HG02852 (cell line): ENCODE results near the gene ERVFRD-1.

Experiments
- ATAC-seq: cut with Tn5 transposase; IDR thresholded peaks from one replicate; pipeline ENCODE4 v1.9.1; 2021; ENCODE audit warnings: mild to moderate bottlenecking, moderate library complexity; ENCODE audit not compliant: unreplicated experiment

The ERVFRD-1 gene, protein sequence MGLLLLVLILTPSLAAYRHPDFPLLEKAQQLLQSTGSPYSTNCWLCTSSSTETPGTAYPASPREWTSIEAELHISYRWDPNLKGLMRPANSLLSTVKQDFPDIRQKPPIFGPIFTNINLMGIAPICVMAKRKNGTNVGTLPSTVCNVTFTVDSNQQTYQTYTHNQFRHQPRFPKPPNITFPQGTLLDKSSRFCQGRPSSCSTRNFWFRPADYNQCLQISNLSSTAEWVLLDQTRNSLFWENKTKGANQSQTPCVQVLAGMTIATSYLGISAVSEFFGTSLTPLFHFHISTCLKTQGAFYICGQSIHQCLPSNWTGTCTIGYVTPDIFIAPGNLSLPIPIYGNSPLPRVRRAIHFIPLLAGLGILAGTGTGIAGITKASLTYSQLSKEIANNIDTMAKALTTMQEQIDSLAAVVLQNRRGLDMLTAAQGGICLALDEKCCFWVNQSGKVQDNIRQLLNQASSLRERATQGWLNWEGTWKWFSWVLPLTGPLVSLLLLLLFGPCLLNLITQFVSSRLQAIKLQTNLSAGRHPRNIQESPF

DNA sequence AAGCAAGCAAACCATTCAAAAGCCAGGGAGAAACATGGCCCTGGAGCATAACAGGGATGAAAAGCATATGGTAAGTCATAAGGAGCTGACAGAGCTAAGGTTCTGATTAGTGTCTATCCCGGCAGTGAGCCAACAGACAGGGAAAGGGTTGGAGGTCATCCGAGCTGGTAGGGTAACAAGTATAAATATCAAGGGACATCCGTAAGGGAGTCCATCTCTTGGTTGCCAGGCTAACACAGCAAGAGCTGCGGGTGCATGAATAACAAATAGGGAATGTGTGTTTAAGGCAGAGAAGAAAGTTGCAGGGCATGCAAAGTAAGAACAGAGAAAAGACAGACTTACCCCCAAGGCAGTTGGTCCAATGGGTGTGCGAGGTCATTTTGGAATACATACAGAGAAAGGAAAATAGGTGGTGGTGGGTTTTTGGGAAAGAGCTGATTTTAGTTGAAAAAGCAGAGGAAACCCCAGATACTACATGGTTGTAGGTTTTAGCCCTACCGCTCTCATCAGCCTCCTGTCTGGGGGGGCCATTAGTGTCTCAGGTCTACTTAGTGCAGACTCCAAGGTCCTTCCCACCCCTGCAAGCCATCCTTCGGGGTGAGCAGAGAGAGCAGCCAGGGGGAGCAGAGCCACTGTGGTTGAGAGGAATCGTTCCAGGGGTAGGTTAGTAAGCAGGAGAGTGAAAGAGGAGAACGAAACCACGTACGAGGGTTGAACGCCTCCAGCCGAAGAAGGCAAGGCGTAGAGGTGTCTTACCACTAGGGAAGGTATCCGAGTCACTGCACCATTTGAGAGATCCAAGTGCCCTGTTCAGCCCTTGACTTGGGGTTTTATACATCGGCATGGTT, at the start of gene ERVFRD-1:
Gene ERVFRD-1, minus strand, starts transcription at position 805 of the 848 bp plus-strand sequence. CDS start 6,415 bp downstream, outside the sequence.
- ATAC-seq = no peak

DNA sequence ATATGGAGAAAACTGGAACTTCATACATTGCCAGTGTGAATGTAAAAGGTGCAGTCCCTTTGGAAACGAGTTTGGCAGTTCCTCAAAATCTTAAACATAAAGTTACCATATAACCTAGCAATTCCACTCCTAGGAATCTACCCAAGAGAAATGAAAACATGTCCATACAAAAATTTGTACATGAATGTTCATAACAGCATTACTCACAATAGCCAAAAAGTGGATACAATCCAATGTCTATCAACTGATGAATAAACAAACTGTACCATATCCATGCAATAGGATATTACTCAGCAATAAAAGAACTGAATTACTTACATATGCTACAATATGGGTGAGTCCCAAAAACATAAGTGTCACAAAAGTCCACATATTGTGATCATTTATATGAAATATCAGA, 48.7 kb upstream of the ERVFRD-1 start:
- no peak for ATAC-seq

DNA sequence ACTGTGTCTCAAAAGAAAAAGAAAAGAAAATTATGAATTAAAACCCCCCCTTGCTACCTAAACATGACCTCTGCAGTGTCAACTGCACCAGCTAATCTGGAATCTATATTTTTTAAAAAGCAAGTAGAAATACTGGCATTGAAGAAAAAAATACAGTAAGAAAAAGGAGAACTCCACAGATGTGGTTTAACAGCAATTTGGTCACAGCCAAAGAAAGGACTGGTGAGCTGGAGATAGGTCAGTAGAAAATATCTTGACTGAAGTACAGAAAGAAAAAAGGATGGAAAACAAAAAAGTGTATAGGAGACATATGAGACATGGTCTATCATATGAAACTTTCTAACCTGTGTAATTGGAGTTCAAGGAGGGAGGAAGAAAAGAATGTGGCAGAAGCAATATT, 44.1 kb upstream of the ERVFRD-1 start:
- no peak for ATAC-seq

DNA sequence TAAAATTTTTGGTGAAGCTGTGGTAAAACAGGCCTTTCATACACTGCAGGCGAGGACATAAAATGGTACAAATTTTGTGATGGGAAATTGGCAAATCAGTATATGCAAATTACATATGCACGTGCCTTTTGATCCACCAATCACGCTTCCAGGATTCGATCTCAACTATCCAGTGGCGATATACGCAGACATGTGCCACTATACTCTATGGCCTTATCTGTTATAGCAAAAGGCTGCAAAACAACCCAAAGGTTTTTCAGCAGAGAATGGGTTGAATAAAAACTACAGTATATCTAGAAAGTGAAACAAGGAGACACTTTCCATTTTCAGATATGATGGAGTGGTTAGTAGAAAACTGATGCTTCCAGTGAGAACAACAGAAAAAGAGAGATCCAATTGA, 41.9 kb upstream of the ERVFRD-1 start:
- ATAC-seq = no peak

DNA sequence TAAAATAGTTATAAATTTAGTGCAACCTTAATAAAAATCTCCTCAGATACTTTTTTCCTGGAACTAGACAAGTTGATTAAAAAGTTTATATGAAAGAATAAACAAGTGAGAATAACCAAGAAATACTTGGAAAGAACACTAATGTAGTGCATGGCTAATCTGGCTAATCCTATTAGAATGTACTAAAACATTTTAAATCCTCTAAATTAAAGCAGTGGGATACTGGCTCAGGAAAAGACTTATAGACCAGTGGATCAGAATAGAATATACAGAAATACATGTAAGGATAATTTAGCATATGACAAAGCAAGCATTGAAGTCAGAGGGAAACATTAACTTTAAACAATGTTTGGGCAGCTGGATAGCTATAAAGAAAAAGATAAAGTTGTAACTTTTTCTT, 41.1 kb upstream of the ERVFRD-1 start:
- ATAC-seq = no peak

DNA sequence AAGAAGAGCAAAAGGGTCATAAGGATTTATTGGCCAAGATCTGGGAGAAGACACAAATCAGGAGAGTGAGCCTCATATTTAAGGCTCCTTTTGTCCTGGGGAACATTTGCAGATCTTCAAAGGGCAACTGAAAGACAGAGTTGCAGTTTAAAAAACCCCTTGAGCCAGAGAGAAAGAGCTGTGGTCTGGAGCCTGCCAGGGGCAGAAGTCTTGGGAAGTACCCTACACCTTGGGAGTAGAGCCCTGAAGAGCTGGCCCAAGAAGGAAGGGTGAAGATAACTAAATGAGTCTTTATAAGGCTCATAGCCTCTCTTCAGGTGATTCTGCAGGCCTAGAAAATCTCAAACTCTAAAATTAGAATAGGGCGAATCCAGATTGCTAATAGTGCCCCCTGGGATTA, 40.0 kb upstream of the ERVFRD-1 start:
- no peak for ATAC-seq

DNA sequence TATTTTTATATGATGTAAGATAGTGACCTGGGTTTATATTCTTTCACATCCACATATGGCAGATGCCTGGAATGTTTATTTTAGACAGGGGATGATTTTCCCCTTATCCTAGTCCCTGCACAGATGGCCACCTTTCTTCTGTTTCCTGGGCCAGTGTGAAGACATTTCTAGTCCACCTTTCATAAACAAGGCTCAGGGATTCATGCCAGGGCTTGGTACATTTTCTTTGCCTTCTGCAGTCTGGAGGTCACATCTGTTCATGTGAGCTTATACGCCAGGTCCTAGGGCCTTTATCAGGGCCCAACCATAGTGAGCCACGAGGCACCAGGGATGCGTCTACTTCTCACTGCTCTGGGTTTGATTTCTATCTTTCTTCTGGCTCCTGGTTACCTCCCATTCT, 38.0 kb upstream of the ERVFRD-1 start:
- ATAC-seq = no peak

DNA sequence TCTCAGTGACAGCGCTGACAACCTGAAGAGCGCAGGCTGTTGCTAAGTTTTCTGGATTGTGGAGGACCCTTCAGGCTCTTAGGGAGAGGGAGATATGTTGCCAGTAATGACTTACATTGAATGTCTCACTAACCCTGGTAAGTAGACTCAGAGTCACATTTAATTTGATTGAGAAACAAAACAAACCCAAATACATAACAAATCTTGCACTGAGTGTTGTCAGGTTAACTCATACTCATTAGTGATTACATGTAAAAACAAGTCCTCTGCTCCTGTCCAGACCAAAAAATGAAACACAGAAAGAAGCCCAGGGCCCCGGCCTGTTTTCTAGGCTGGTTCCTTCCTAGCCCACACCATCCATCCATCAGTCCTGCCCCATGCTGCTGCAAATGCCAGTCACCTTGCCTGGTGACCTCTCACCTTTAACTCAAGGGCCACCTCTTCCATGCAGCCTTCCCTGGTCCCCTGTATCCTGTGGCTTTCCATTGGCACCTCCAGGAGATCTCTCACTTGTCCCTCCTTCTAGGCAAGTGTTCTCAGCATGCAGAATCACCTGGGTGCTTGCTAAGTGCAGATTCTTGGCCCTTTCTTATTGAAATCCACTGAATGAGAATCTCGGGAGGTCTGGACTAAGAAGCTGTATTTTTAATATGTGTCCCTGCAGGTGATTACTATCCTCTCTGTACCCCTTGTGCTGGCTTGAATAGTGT, 34.7 kb upstream of the ERVFRD-1 start:
- ATAC-seq = no peak

DNA sequence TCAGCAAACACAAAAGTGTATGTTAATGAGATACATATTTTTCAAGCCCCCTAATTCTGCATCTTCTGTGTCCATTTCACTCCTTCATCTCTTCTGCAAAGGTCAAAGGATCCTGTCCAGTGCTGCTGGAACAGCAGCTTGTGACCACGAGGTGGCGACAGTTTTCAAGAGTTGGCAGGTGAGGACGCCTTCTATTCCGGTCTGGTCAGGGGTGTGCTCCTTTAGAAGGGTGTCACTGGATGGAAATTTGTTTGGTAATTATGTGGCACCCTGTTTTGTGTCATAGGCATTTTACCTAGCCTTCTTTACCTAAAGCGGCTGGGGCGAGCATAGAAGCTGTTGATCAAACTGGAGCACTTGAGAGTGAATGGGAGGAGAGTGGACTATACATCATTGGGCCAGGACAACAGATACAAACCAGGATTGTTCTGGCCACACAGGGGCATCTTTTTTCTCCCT, 32.9 kb upstream of the ERVFRD-1 start:
- ATAC-seq = peak; percentile 71

DNA sequence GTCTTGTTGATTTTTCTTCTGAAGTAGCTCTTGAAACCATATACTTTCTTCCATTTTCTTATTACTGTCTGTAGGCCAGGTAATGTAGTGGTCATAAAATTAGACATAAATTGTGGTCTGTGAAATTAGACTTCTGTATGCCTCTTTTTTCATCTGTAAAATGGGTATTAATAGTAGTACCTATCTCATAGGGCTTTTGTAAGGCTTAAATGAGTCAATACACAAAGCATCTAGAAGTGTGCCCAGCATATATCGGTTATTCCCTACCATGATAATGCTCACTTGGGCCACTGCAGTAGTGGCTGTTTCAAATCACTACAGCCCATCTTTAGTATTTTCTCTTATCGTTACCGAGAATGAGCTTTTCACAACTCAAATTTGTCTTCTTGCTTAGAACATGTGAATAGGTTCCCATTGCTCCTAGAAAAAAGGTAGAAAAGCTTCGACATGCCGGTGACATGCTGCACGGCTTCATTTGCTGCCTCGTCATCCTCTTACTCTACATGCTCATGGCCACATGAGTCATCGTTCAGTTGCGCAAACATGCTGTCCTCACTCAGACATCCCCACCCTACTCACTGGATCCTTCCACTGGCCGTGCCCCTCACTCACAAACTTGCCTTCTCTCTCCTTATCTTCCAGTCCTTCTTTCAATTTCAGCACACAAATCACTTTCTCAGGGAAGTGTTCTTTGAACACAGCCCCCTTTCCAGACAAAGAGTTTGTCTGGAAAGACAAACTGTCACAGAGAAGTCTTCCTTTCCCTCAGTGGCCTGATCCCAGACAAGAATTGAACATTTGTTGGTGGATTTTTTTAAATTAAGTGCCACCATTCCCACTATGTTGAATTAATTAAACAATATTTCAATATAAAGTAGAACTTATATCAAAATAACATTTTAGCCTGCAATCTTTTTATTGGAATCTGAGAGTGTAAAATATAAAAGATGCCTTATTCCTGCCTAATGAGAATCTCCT, 32.2 kb upstream of the ERVFRD-1 start:
- no peak for ATAC-seq

DNA sequence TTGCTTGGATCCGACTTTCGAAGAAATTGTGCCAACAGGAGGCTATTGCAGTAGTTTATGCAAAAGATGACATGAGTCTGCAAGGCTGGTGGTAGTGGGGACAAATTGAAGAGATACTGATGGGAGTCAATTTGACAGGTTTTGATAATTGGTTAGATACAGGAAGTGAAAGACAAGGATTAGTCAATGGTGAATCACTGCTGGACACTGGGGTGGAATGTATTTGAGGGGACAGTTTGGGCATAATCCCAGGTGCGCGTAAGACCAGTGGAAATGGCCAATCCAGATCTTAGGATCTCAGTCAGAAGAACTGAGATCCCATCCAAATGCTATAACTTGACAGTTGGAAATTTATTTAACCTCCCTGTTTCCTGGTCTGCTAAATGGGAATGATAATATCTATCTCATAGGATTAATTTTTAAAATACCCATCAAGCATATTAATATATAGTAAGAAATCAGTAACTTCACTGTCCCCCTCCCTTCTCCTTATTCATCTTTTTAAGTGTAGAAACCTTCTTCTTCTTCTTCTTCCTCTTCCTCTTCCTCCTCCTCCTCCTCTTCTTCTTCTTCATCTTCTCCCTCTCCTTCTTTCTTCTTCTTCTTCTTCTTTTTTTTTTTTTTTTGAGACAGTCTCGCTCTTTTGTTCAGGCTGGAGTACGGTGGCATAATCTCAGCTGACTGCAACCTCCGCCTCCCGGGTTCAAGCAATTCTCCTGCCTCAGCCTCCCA, 30.9 kb upstream of the ERVFRD-1 start:
- no peak for ATAC-seq

DNA sequence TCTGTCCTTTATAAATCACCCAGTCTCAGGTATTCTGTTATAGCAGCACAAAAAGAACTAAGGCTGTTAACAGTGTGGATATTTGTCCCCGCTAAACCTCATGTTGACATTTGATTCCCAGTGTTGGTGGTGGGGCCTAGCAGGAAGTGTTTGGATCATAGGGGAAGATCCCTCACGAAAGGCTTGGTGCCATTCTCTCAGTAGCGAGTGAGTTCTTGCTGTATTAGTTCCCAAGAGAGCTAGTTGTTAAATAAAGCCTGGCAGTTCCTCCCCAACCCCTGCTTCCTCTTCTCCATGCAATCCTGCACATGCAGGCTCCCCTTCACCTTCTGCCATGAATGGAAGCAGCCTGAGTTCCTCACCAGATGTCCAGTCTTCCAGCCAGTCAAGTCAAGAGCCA, 29.8 kb upstream of the ERVFRD-1 start:
- ATAC-seq = no peak

DNA sequence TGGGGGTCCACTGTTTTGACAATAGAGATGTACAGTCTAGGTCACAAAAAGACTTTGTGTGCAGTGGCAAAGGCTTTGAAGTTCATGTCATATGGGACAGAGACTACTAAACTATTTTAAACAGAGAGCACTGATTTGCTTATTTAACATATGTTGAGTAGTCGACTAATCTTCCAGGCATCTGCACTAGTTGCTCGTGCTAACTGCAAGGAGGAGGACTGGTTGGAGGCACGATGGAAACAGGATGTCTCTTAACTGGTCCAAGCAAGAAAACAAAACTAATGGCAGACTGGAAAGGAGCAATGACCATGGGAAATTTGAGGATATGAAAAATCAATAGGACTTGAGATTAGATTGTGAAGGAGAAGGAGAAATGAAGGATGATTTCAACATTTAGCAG, 28.5 kb upstream of the ERVFRD-1 start:
- no peak for ATAC-seq

DNA sequence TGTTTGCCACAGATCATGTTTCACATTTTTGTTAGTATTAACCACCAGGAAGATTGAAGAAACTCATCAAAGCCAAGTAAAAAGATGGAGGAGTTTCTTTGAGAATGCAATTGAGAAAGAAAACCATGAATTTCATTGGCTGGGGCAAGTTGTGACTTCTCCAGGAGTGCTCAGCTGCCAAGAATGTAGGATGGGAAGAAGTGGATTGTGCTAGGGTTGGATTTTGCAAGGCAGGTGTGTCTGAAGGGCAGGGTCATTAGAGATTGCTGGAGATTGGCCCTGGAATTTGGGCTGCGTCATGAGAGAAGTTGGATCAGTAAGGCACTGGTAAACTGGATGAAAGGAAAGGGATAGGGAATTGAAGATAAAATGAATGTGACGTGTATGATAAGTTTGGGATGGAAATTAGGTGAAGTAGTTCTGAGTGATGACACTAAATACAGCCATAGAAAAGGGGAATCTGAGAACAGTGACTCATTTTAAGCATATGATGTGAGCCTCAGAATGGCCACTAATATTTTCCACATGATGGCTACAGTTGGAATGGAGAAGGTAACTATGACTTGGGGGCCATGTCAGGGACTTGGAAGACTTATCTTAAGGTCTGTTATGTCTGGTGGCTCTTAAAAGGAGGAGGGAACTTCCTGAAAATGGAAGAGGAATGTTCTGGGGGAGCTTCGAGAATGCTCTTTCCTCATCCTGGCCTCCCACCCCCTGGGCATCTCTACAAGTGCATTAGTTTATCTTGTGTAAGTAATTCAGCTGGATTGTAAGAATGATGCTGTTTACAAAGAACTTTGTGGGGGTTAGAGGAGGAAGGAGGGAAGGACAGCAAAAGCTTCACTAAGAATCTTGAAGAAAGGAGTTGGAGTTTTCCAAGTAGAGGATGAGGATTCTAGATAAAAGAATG, 27.8 kb upstream of the ERVFRD-1 start:
- no peak for ATAC-seq

DNA sequence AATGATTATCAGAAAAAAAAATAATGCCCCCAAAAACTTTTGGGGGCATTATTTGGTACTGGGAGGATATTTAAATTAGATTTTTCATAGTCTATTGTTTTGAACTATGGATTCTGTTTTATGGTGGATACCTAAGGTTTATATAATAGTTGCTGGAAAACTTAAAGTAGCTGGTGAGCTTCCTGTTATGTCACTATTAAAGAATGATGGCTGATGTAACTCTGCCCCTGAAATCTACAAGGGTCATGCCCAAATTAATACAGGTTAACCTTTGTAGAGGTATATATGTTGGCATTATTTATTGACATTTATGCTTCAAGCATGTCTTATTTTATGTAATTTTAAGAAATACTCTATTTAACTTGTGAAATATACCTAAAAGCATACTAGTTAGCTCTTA, 25.3 kb upstream of the ERVFRD-1 start:
- ATAC-seq = no peak

DNA sequence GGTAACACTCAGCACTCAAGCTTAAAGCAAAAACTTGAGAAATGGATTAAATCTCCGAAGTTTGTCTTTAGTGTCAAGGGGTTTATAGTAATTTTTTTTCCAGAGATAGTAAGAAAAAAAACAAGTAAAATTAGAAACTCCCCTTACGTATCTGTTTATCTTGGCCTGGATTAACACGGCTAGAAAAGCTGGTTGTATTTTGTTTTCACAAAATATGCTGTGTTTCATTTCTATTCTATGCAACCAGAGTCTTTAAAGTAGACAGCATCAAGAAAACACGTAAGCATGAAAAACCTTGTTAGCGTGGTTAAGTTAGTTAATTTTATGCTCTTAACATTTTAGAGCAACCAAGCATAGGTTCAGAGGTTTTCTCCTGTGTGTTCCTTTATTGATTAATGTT, 21.8 kb upstream of the ERVFRD-1 start:
- no peak for ATAC-seq

DNA sequence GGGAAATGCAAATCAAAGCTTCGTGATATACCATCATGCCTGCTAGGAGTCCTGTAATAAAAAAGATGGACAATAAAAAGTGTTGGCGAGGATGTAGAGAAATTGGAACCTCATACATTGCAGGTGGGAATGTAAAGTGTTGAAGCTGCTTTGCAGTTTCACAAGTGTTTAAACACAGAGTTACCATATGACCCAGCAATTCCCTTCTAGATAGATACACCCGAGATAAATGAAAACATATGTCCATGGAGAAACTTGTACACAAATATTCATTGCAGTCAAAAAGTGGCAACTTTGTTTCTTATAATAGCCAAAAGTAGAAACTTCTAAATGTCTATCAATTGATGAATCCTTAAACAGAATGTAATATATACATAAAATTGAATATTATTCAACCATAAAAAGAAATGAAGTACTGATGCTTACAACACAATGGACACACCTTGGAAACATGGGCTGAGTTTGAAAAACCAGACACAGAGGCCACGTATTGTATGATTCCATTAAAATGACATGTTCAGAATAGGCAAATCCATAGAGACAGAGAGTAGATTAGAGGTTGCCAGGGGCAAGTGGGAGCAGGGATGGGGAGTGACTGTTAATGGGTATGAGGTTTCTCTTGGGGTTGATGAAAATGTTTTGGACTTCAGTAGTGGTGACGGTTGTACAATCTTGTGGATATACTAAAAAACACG, 20.8 kb upstream of the ERVFRD-1 start:
- ATAC-seq = no peak

DNA sequence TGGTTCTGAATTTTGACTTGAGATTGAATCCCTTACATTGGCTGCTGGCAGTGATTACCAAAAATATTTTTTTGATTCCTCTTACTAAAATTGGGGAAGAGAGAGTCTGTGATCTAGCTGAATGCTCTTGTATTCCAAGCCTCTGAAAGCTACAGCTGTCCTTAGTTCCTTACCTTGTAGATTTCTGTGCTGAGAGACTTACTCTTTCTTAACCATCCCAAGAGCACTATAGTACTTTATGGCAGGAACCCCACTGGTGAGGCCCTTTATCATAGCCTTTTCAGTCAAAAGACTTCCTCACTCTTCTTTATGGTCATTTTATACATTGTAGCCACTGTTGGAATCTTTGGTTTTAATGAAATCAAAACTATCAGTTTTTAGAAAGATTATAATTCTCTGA, 19.1 kb upstream of the ERVFRD-1 start:
- no peak for ATAC-seq
